Measurements from ENCODE around the gene XPO5.
"Not testable (repeated sequence)": the region's sequence is repeated elsewhere in the genome, so short reads cannot be mapped to it uniquely, and the experiment has no call there.

The XPO5 gene

DNA sequence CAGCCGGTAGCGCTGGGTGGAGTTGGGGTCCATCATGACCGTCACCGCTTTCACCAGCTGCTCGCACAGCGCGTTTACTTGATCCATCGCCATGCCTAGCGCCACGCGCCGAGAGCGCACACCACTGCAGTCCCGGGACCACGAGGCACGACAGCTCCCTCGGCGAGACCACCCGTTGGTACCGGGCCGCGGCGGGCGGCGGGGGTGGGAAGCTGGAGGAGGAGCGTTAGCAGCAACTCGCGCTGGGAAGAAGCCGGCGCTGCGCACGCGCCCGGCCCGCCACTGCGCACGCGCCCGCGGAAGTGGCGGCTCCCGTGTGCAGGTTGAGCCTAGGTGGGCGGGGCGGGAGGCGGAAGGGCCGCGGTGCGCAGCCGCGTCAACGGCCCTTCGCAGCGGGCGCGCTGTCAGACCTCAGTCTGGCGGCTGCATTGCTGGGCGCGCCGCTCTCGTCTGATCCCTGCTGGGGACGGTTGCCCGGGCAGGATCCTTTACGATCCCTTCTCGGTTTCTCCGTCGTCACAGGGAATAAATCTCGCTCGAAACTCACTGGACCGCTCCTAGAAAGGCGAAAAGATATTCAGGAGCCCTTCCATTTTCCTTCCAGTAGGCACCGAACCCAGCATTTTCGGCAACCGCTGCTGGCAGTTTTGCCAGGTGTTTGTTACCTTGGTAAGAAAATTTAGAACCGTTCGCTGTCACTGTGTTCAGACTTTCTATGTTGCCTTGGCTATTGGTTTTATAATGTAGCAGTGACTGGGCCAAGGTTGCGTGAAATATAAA, at the start of gene XPO5, which contains the start of gene POLH:
XPO5 (minus strand) TSS at position 267 of the 780 bp plus-strand sequence; CDS start at position 93, 174 bp downstream.
POLH (plus strand) TSS at position 414 of the 780 bp plus-strand sequence. CDS start 6,135 bp downstream, outside the sequence.
- DNase-seq (ENCODE audit: low read depth) = peak; percentile 90

GRCh38 chr6:43625393-43625992, 49.7 kb upstream of the XPO5 start:
- DNase-seq (ENCODE audit: low read depth) = no peak

DNA sequence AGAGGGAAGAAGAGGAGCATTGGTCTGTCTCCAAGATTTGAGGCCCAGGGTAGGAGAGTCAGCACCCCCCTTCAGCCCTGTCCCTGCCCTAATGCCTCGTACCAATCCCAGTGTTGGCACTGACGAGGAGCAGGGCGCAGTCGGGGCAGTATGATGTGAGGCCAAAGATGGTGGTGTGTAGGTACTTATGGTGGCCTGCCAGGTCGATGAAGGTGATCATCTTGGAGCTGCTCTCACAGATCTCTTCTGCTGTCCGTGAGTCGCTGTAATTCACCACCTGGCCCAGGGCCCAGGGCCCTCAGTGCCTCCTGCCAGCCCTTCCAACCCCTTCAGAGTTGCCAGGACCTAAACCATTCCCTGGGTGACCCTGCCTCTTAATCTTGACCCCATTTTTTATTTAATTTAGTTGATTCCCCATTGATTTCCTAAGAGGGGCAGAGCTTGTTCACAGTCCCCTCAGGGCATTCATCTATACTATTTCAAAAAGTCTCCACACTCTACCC, 49.0 kb upstream of the XPO5 start:
- DNase-seq (ENCODE audit: low read depth) = no peak

DNA sequence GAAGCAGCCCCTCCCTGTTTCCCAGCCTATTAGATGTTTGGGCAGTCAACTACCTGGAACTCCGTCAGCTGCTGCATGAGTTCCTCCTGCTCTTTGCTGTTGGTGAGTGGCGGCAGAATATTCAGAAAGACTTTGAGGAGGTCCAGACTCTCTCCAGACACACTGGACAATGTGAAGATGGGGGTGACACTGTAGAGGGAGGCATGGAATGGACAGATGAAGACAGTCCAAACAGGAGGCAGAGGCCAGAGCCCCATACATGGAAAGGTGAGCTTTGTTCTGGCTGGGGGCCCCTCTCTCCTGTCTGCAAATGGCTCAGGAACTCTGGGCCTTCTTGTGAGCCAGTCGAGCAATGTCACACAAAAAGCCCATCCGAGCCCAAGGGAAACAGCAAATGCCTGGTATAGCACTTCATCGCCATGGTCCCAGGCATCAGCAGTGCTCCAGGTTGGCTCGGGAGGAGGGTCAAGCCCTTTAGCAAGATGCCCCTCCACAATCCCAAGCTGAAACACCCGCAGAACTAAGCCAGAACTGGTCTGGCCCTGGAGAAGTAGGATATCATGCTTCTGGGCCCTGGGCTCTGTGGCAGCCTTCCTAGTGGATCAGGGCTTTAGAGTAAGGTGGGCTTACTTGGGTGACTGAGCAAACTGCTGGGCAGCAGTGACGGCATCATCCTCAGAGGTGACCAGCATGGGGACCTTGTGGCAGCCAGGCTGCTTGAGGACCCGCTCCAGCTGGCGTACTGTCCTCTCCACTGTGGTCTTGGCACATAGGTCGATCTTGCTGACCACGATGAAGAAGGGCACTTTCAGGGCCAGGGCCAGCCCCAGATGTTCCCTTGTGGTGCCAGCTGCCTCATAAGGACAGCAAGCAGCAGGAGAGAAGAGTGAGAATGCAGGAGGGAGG, 48.3 kb upstream of the XPO5 start:
- no peak for DNase-seq (ENCODE audit: low read depth)

GRCh38 chr6:43622541-43622940, 46.7 kb upstream of the XPO5 start:
- no peak for DNase-seq (ENCODE audit: low read depth)

- DNase-seq (ENCODE audit: low read depth) = no peak
Measured at GRCh38 chr6:43621836-43622180, 46.0 kb upstream of the XPO5 start.

DNA sequence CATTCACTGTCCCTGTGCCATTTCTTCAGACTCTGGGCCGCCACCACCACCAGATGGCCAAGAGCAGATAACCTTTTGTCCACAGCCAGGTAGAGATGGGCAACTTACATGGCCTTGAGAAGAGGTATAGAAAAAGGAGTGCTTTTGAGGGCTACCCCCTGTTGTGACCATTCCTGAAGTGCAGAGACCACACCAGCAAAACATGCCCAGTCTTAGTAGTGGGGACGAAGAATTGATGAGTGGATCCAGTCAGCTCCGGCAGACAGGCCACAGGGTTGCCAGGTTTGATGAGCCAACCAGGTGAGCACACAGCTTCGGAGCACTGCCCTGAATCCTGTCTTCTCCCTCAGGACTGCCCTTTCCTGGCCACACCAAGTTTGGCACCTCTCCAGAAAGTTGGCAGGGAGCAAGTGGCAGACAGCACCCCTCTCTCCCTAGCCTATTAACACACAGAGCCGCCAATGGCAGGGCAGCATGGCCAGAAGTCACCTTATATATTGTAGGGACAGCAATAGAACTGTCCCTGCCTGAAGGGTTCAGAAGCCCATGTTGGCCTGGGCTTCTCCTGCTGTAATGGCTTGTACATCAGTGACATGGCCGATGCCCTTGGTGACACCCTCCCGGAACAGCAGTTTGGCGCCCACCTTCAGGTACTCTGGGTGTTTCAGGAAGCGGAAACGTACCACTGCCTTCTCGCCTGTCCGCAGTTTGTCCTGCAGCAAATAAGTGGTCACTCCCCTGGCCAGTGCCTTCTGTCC, 45.4 kb upstream of the XPO5 start:
- no peak for DNase-seq (ENCODE audit: low read depth)

DNA sequence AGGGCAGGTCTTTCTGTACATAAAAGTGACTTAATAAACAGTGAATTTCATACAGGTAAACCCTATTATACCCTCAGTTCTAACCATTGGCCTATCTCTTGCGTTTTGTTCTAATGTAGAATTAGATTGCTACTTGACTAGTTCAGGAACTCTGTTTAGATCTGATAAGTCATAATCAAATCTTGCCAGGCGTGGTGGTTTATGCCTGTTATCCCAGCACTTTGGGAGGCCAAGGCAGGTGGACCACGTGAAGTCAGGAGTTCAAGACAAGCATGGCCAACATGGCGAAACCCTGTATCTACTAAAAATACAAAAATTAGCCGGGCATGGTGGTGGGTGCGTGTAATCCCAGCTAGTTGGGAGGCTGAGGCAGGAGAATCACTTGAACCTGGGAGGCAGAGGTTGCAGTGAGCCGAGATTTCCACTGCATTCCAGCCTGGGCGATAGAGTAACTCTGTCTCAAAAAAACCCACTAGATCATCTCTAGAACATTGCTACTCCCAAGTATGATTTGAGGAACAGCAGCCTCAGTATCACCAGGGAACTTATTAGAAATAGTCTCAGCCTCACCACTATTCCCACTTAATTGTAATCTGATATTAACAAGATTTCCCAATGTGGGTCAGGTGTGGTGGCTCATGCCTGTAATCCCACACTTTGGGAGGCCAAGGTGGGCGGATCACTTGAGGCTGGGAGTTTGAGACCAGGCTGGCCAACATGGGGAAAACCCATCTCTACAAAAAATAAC, 41.1 kb upstream of the XPO5 start:
- DNase-seq (ENCODE audit: low read depth) = no peak

GRCh38 chr6:43614396-43614730, 38.5 kb upstream of the XPO5 start:
- no peak for DNase-seq (ENCODE audit: low read depth)

- DNase-seq (ENCODE audit: low read depth) = no peak
Measured at GRCh38 chr6:43613721-43614395, 38.0 kb upstream of the XPO5 start.

GRCh38 chr6:43610431-43610830, 34.6 kb upstream of the XPO5 start:
- no peak for DNase-seq (ENCODE audit: low read depth)

- no peak for DNase-seq (ENCODE audit: low read depth)
Measured at GRCh38 chr6:43609402-43609801, 33.6 kb upstream of the XPO5 start.

- no peak for DNase-seq (ENCODE audit: low read depth)
Measured at GRCh38 chr6:43608807-43609206, 33.0 kb upstream of the XPO5 start.

- DNase-seq (ENCODE audit: low read depth) = peak; percentile 32
Measured at GRCh38 chr6:43608310-43608763, 32.5 kb upstream of the XPO5 start.

DNA sequence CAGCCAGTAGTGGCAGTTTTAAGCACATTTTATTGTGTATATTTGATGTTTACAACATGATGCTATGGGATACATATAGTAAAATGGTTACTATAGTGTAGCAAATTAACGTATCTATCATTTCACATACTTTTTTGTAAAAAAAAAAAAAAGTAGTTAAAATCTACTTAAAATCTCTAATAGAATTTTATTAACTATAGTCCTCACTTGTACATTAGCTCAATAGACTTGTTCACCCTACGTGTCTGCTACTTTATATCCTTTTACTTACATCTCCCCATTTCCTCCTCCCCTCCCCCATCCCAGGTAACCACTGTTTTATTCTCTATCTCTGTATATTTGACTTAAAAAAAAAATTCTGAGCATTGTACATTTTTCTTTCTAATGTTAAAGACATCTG, 30.2 kb upstream of the XPO5 start:
- DNase-seq (ENCODE audit: low read depth) = no peak

DNA sequence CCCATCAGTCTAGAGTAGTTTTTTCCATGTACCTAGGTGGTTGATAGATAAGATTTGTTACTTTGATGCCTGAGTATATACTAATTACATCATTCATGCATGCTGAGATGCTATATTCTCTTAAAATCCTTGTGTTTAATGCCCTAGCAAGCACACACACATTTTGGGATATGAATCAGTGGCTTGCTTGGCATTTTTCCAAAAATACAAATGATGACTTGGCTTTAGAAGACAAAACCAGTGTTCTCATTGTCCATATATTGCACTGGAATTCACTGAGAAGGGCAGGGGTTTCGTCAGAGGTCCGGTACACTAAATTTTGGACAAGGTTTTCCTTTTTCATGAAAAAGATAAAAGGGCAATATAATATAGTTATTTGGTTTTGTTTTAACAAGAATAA, 28.3 kb upstream of the XPO5 start:
- DNase-seq (ENCODE audit: low read depth) = no peak

DNA sequence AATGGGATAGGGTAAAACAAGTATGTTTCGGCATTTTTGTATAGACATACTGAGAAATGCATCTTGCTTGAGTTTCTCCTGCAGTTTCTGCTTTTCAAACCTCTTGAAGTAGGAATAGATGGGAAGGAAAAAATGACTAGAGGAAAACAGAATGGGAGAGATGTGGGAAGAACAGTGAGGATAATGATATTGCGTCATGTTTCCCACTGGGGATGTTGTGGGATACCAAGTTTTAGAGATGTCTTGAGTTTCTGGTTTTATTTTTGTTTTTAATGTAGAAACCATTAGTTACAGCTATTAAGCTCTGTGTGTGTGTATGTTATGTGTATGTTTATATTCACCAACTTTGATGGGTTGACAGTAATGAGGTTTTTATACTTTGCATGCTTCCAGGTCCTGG, 24.8 kb upstream of the XPO5 start:
- no peak for DNase-seq (ENCODE audit: low read depth)

DNA sequence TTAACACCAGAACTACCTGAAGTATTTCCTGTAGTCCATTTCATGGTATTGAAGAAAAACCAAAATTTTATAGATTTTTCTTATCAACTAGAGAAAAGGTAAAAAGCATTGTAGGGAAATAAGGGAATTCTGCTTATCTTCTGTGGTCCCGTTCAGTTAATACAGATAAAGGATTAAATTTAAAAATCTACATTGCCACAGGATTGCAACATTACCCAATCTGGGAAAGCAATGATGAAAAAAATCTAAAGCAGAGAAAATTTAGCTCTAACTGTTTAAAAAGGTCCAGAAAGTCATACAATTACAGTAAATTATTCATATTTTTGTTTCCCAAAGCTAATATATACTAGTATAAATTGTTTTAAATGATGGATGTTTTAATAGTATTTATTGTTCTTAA, 18.1 kb upstream of the XPO5 start:
- DNase-seq (ENCODE audit: low read depth) = no peak

DNA sequence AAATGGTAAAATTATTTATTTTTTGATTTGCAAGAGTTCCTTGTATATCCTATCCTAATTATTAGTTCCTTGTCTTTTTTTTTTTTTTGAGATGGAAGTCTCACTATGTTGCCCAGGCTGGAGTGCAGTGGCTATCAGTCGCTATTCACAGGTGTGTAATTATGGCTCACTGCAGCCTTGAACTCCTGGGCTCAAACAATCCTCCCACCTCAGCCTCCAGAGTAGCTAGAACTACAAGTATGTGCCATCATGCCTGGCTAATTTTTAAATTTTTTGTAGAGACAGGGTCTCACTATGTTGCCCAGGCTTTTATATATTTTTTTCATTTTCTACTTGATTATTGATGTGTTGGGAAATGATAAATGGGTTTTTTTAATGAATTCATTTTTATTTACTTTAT, 13.7 kb upstream of the XPO5 start:
- not testable (repeated sequence) for DNase-seq (ENCODE audit: low read depth)

GRCh38 chr6:43588194-43588593, 12.4 kb upstream of the XPO5 start:
- no peak for DNase-seq (ENCODE audit: low read depth)
